Measurements from ENCODE around the gene KRT73.
"Not testable (repeated sequence)": the region's sequence is repeated elsewhere in the genome, so short reads cannot be mapped to it uniquely, and the experiment has no call there.

The KRT73 gene

GRCh38 chr12:52602552-52602951 is 15.8 kb downstream of the KRT73 start:
- DNase-seq (ENCODE audit: low read depth): no peak
- TF ChIP-seq, protein P1, sequence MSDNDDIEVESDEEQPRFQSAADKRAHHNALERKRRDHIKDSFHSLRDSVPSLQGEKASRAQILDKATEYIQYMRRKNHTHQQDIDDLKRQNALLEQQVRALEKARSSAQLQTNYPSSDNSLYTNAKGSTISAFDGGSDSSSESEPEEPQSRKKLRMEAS (IDR thresholded peaks at IDR 0.05; ENCODE audit: low read depth, low read length): no peak
- no peak overlapping the region for H3K4me3 ChIP-seq (ENCODE audit: low read depth, low read length)

GRCh38 chr12:52601671-52602070 is 16.7 kb downstream of the KRT73 start:
- TF ChIP-seq MYC (IDR thresholded peaks at IDR 0.05; ENCODE audit: low read depth, low read length) (no peak), POLR2A (IDR thresholded peaks at IDR 0.05; ENCODE audit: extremely low read depth, insufficient read length) (no peak)
- TF ChIP-seq, protein P2, sequence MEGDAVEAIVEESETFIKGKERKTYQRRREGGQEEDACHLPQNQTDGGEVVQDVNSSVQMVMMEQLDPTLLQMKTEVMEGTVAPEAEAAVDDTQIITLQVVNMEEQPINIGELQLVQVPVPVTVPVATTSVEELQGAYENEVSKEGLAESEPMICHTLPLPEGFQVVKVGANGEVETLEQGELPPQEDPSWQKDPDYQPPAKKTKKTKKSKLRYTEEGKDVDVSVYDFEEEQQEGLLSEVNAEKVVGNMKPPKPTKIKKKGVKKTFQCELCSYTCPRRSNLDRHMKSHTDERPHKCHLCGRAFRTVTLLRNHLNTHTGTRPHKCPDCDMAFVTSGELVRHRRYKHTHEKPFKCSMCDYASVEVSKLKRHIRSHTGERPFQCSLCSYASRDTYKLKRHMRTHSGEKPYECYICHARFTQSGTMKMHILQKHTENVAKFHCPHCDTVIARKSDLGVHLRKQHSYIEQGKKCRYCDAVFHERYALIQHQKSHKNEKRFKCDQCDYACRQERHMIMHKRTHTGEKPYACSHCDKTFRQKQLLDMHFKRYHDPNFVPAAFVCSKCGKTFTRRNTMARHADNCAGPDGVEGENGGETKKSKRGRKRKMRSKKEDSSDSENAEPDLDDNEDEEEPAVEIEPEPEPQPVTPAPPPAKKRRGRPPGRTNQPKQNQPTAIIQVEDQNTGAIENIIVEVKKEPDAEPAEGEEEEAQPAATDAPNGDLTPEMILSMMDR (IDR thresholded peaks at IDR 0.05; ENCODE audit: low read depth, low read length): no peak
- TF ChIP-seq, protein P1 (IDR thresholded peaks at IDR 0.05; ENCODE audit: low read depth, low read length): no peak
- no peak overlapping the region for H3K4me3 ChIP-seq (ENCODE audit: low read depth, low read length)
- DNase-seq (ENCODE audit: low read depth): no peak

DNA sequence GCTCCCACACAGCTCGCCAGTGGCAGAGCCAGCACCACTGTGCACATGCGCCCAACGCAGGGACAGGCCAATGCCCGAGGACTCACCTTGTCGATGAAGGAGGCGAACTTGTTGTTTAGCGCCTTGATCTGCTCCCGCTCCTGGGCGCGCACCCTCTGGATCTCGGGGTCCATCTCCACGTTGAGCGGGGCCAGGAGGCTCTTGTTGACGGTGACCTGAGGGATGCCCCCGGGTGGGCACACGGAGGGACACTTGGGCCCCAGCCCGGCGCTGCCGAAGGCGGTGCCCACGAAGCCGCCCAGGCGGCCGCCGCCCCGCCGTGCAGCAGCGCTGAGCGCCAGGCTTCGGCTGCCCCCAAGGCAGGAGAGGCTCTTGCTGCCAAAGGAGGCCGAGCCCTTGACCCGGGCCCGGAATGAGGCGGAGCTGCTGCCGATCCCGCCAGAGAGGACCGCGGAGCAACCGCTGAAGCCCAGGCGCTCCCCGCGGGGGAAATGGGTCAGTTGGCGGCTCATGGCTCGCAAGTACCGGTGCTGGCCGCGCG is 17.3 kb downstream of the KRT73 start, which contains the start of gene KRT72:
Gene KRT72 (minus strand): TSS at position 523 of the 541 bp plus-strand sequence. CDS start 11 bp downstream, at position 512.
- H3K4me3 ChIP-seq (ENCODE audit: low read depth, low read length): no peak within 1 kb of the TSS
- DNase-seq (ENCODE audit: low read depth): no peak
- TF ChIP-seq, protein P1 (IDR thresholded peaks at IDR 0.05; ENCODE audit: low read depth, low read length): no peak
- TF ChIP-seq POLR2A (IDR thresholded peaks at IDR 0.05; ENCODE audit: extremely low read depth, insufficient read length) (no peak), MYC (IDR thresholded peaks at IDR 0.05; ENCODE audit: low read depth, low read length) (no peak)
- TF ChIP-seq, protein P2 (IDR thresholded peaks at IDR 0.05; ENCODE audit: low read depth, low read length): no peak

- no peak for DNase-seq (ENCODE audit: low read depth)
- TF ChIP-seq, protein P2 (IDR thresholded peaks at IDR 0.05; ENCODE audit: low read depth, low read length): no peak
- TF ChIP-seq, protein P1 (IDR thresholded peaks at IDR 0.05; ENCODE audit: low read depth, low read length): no peak
- TF ChIP-seq POLR2A (IDR thresholded peaks at IDR 0.05; ENCODE audit: extremely low read depth, insufficient read length) (no peak), MYC (IDR thresholded peaks at IDR 0.05; ENCODE audit: low read depth, low read length) (no peak)
- no peak overlapping the region for H3K4me3 ChIP-seq (ENCODE audit: low read depth, low read length)
These were observed 17.9 kb downstream of the KRT73 start for GRCh38 chr12:52600475-52600874.

- TF ChIP-seq POLR2A (IDR thresholded peaks at IDR 0.05; ENCODE audit: extremely low read depth, insufficient read length) (no peak), MYC (IDR thresholded peaks at IDR 0.05; ENCODE audit: low read depth, low read length) (no peak)
- TF ChIP-seq, protein P2 (IDR thresholded peaks at IDR 0.05; ENCODE audit: low read depth, low read length): no peak
- TF ChIP-seq, protein P1 (IDR thresholded peaks at IDR 0.05; ENCODE audit: low read depth, low read length): no peak
- H3K4me3 ChIP-seq (ENCODE audit: low read depth, low read length): no peak overlapping the region
These were observed 18.3 kb downstream of the KRT73 start for GRCh38 chr12:52600071-52600470.

DNA sequence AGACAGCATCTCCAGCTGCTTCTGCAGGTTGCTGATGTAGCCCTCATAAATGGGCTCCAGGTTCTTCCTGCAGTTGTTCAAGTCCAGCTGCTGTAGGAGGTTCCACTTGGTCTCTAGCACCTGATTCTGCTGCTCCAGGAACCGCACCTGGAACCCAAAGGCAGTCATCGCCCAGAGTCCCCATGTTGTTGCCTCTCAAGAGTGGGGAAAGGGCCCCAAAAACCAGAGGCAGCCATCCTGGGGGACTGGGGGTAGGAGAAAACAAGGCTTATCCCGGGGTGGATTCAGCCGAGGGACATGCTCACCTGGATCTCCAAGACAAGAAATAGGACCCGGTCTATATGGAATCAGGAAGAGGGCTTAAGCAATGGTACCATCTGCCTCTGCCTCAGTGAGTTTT is 19.4 kb downstream of the KRT73 start:
- TF ChIP-seq, protein P1 (IDR thresholded peaks at IDR 0.05; ENCODE audit: low read depth, low read length): no peak
- TF ChIP-seq POLR2A (IDR thresholded peaks at IDR 0.05; ENCODE audit: extremely low read depth, insufficient read length) (no peak), MYC (IDR thresholded peaks at IDR 0.05; ENCODE audit: low read depth, low read length) (no peak)
- TF ChIP-seq, protein P2 (IDR thresholded peaks at IDR 0.05; ENCODE audit: low read depth, low read length): no peak
- DNase-seq (ENCODE audit: low read depth): no peak
- H3K4me3 ChIP-seq (ENCODE audit: low read depth, low read length): no peak overlapping the region

More at GRCh38 chr12:52600071-52600470, 18.3 kb downstream of the KRT73 start:
- DNase-seq (ENCODE audit: low read depth): no peak

DNA sequence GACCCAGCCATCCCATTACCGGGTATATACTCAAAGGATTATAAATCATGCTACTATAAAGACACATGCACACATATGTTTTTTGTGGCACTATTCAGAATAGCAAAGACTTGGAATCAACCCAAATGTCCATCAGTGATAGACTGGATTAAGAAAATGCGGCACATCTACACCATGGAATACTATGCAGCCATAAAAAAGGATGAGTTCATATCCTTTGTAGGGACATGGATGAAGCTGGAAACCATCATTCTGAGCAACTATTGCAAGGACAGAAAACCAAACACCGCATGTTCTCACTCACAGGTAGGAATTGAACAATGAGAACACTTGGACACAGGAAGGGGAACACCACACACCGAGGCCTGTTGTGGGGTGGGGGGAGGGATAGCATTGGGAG is 24.1 kb downstream of the KRT73 start:
- H3K4me3 ChIP-seq (ENCODE audit: low read depth, low read length); DNase-seq (ENCODE audit: low read depth): not testable (repeated sequence)

All from NB4 (cell line).